ENCODE measurements around the gene PDLIM3. TPM values are rescaled to one million over a fixed set of nuclear protein-coding genes. Genes with fewer than 3 reads are reported as not detected.

PDLIM3 gene
- total and polyA plus RNA-seq, 2 donors (not counting 1 experiment from before 2014, with no cell fraction given), result 0.15 TPM; not detected in 1

- Histone ChIP-seq H4K20me1 (ENCODE audit: control insufficient read depth, insufficient read depth, low read length, poor library complexity, severe bottlenecking) (no peaks in the 10 kb centered on the region), H3K79me2 (ENCODE audit: control insufficient read depth, insufficient read depth, low read length) (no peaks in the 10 kb centered on the region), H3K9ac (ENCODE audit: low read length) (no peak overlapping the region), H3K4me2 (replicated peaks; ENCODE audit: low read depth, low read length, poor library complexity, severe bottlenecking) (no peak overlapping the region), H3K4me1 (ENCODE audit: control insufficient read depth in 2 of 2, insufficient read depth in 2 of 2, low read length in 2 of 2) (no peaks in the 10 kb centered on the region), H3K36me3 (replicated peaks in 1 of 2; ENCODE audit: control extremely low read depth in 1 of 2, control insufficient read depth in 1 of 2, extremely low read depth in 1 of 2, insufficient read depth in 2 of 2, low read length in 1 of 2) (no peaks in the 10 kb centered on the region), H3K27me3 (replicated peaks in 1 of 4; ENCODE audit: control extremely low read depth in 1 of 4, control insufficient read depth in 3 of 4, insufficient read depth in 4 of 4, low read length in 3 of 4) (peaks cover 0 to 8% (median 0%) of the 10 kb centered on the region in 4 experiments), H2AFZ (ENCODE audit: insufficient read depth, low read depth, low read length, poor library complexity, severe bottlenecking) (no peak overlapping the region), H3K27ac (ENCODE audit: low read length in 2 of 2) (no peak overlapping the region), H3K4me3 (ENCODE audit: control extremely low read depth in 1 of 5, extremely low read depth in 1 of 5, insufficient read depth in 1 of 5, low read depth in 2 of 5, low read length in 4 of 5) (no peak overlapping the region), H3K9me3 (ENCODE audit: control extremely low read depth in 1 of 3, control insufficient read depth in 2 of 3, insufficient read depth in 1 of 3, low read length in 2 of 3) (peaks cover 0 to 7% (median 0%) of the 10 kb centered on the region in 3 donors)
- Mint-ChIP-seq H3K27me3 (peaks cover 42% of the 10 kb centered on the region), H3K9me3 (ENCODE audit: insufficient read depth) (no peaks in the 10 kb centered on the region), H3K4me3 (no peak overlapping the region), H3K27ac (no peak overlapping the region), H3K4me1 (no peaks in the 10 kb centered on the region)
- ChIA-PET CTCF (no interaction called here), POLR2A (no interaction called here)
- ATAC-seq (ENCODE audit: low read depth), result no peak
- intact Hi-C loops (cut with micrococcal nuclease), result no loop called here
- no peak for DNase-seq
- TF ChIP-seq CTCF (IDR thresholded peaks at IDR 0.05), result no peak
- TF ChIP-seq EZH2 (IDR thresholded peaks at IDR 0.05; ENCODE audit: borderline replicate concordance, insufficient read depth, low read depth, low read length, poor library complexity, severe bottlenecking), result no peak
- 91% methylated on average over 19 of the region's 20 CpGs for WGBS (ENCODE audit: insufficient coverage)
These were observed 28.9 kb downstream of the PDLIM3 start for GRCh38 chr4:185506422-185506821.

- no peaks in the 10 kb centered on the region for H3K4me1 ChIP-seq (ENCODE audit: control insufficient read depth in 2 of 2, insufficient read depth in 2 of 2, low read length in 2 of 2)
- ATAC-seq (ENCODE audit: low read depth) (no peak), DNase-seq (no peak)
- H3K9me3 ChIP-seq (ENCODE audit: control extremely low read depth in 1 of 3, control insufficient read depth in 2 of 3, insufficient read depth in 1 of 3, low read length in 2 of 3), result peaks cover 0 to 16% (median 1%) of the 10 kb centered on the region in 3 donors
- no peak overlapping the region for H2AFZ ChIP-seq (ENCODE audit: insufficient read depth, low read depth, low read length, poor library complexity, severe bottlenecking)
- H3K27me3 ChIP-seq (replicated peaks in 1 of 4; ENCODE audit: control extremely low read depth in 1 of 4, control insufficient read depth in 3 of 4, insufficient read depth in 4 of 4, low read length in 3 of 4), result peaks cover 0 to 15% (median 2%) of the 10 kb centered on the region in 4 experiments
- Mint-ChIP-seq H3K4me3 (no peak overlapping the region), H3K27ac (no peak overlapping the region), H3K27me3 (peaks cover 45% of the 10 kb centered on the region), H3K4me1 (no peaks in the 10 kb centered on the region), H3K9me3 (ENCODE audit: insufficient read depth) (peaks cover 8% of the 10 kb centered on the region)
- TF ChIP-seq EZH2 (IDR thresholded peaks at IDR 0.05; ENCODE audit: borderline replicate concordance, insufficient read depth, low read depth, low read length, poor library complexity, severe bottlenecking) (no peak), CTCF (IDR thresholded peaks at IDR 0.05) (no peak)
- H3K4me2 ChIP-seq (replicated peaks; ENCODE audit: low read depth, low read length, poor library complexity, severe bottlenecking), result no peak overlapping the region
- no peaks in the 10 kb centered on the region for H3K36me3 ChIP-seq (replicated peaks in 1 of 2; ENCODE audit: control extremely low read depth in 1 of 2, control insufficient read depth in 1 of 2, extremely low read depth in 1 of 2, insufficient read depth in 2 of 2, low read length in 1 of 2)
- CTCF ChIA-PET, result no interaction called here
- H4K20me1 ChIP-seq (ENCODE audit: control insufficient read depth, insufficient read depth, low read length, poor library complexity, severe bottlenecking), result no peaks in the 10 kb centered on the region
- POLR2A ChIA-PET, result no interaction called here
- no peaks in the 10 kb centered on the region for H3K79me2 ChIP-seq (ENCODE audit: control insufficient read depth, insufficient read depth, low read length)
- H3K4me3 ChIP-seq (ENCODE audit: control extremely low read depth in 1 of 5, extremely low read depth in 1 of 5, insufficient read depth in 1 of 5, low read depth in 2 of 5, low read length in 4 of 5), result no peak overlapping the region
- intact Hi-C loops (cut with micrococcal nuclease), result no loop called here
- no peak overlapping the region for H3K27ac ChIP-seq (ENCODE audit: low read length in 2 of 2)
- no peak overlapping the region for H3K9ac ChIP-seq (ENCODE audit: low read length)
- 91% methylated on average over 16 of the region's 21 CpGs for WGBS (ENCODE audit: insufficient coverage)
These were observed 30.9 kb downstream of the PDLIM3 start for GRCh38 chr4:185504098-185505047.
